Umbilical cord (tissue), 2 donors: ENCODE results near the gene HIP1. TPM values are rescaled to one million over a fixed set of nuclear protein-coding genes. Genes with fewer than 3 reads are reported as not detected.
"Not testable (repeated sequence)": the region's sequence is repeated elsewhere in the genome, so short reads cannot be mapped to it uniquely, and the experiment has no call there.

Experiments
- DNase-seq: peaks from one replicate; pipeline ENCODE4 v3.0.0-alpha.2; 2015; ENCODE audit warnings: low spot score
- total RNA-seq: library from RNA; depleted of rRNA; stranded (reverse); fragments of >200 nt; gene quantifications from one replicate; pipeline ENCODE4 v1.2.3, GENCODE V29; 2014; ENCODE audit warnings: low replicate concordance; ENCODE audit not compliant: insufficient read depth

Gene HIP1
- total RNA-seq, 1 donor from 2014 or later = 13.7 TPM

DNA sequence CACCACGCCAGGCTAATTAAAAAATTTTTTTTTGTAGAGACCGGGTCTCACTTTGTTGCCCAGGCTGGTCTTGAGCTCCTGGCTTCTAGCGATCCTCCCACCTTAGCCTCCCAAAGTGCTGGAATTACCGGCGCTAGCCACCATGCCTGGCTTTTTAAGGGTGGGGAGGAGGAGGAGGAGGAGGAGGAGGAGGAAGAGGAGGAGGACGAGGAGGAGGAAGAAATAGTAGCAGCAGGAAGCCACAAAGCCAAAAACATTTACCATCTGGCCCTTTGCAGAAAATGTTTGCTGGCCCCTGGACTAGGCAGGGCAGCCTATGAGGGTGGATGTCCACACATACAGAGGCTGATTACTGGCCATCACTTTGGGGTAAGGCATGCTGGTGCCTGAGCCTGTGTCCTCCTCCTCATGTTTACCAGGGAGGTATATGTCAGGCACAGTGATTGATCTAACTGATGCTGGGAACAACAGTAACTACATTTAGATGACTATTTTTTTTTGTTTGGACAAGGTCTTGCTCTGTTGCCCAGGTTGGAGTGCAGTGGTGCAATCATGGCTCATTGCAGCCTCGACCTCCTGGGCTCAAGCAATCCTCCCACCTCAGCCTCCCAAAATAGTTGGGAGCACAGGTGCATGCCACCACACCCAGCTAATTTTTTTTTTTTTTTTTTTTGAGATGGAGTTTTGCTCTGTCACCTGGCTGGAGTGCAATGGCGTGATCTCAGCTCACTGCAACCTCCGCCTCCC is 122.1 kb downstream of the HIP1 start:
- no peak for DNase-seq

DNA sequence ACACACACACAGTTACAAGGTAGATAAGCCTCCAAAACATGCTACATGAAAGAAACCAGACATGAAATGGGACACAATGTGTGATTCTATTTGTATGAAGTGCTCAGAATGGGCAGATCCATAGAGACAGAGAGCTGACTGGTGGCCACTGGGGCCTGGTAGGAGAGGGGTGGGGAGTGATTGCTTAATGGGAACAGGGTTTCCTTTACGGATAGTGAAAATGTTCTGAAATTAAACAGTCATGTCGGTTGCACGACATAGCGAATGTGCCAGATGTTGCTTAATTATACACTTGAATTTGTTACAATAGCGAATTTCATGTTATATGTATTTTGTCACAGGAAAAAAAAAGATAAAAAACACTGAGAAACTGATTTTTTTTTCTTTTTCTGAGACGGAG is 124.3 kb downstream of the HIP1 start:
- no peak for DNase-seq

DNA sequence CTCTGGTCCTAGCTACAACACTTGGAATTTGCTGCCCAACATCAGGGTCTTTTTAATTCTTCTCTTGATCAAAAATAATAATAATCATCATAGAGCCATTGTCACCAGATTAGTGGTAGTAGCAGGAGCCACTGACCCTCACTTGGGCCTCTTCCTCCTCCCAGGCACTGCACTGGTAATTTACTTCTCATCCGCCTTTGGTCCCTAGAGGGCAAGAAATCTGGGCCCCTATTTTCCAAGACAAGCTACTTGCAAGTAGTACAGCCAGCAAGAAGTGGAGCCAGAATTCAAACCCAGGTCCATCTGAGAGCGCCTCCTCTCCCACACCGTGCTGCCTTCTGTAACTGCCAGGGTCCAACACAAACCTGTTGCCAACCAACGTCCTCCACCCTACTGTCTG is 125.4 kb downstream of the HIP1 start:
- DNase-seq = no peak

- peak; percentile 41 for DNase-seq
Observed at GRCh38 chr7:75611557-75612178, 127.1 kb downstream of the HIP1 start.

DNA sequence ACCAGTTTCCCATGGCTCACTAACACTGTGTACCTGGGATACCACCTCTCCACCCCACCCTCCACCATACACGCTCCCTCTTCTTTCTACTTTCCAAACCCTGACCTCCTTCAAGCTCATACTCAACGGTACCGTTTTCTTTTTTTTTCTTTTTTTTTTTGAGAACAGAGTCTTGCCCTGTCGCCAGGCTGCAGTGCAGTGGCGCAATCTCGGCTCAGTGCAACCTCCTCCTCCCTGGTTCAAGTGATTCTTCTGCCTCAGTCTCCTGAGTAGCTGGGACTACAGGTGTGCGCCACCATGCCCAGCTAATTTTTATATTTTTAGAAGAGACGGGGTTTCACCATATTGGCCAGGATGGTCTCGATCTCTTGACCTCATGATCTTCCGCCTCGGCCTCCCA is 129.3 kb downstream of the HIP1 start:
- not testable (repeated sequence) for DNase-seq

- DNase-seq = peak; percentile 69
Observed at GRCh38 chr7:75608451-75609122, 130.2 kb downstream of the HIP1 start.

DNA sequence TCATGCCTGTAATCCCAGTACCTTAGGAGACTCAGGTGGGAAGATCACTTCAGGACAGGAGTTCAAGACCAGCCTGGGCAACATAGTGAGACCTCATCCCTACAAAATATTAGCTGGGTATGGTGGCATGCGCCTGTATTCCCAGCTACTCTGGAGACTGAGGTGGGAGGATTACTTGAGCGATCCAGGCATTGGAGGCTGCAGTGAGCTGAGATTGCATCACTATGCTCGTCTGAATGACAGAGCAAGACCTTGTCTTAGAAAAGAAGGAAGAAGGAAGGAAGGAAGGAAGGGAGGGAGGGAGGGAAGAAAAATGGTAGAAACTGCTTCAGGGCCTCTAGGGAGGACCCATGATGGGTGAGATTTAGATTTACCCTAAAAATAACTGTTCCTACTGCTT is 134.3 kb downstream of the HIP1 start:
- DNase-seq = no peak

- not testable (repeated sequence) for DNase-seq
Observed at GRCh38 chr7:75602831-75603230, 135.9 kb downstream of the HIP1 start.

GRCh38 chr7:75601539-75601938 is 137.2 kb downstream of the HIP1 start:
- DNase-seq = no peak

- DNase-seq = not testable (repeated sequence)
Observed at GRCh38 chr7:75600748-75601147, 138.0 kb downstream of the HIP1 start.

DNA sequence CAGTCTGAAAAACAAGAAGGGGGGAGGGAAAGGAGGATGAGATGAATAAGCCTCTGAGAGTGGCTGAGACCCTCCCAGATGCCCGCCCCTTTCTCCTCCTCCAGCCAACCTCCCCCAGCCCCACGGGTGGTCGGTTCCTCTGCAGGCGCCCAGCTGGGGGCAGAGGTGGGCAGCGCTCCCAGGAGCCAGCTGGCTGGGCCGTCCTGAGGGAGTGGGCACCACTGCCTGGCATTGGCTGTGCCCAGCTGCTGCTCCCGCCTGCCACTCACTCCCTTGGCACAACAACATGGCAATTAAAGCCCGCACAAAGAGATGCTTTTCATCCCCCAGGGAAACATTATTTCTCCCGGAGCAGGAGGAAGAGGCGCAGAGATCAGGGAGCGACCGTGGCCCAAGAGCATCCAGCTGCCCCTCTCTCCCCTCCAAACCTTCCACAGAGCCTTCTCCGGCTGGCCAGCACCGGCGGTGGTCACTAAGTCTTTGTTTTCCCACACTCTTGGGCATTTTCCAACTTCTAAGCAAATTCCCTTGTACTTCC is 139.4 kb downstream of the HIP1 start:
- DNase-seq = peak; percentile 35

- DNase-seq = peak; percentile 40
Observed at GRCh38 chr7:75596727-75597614, 141.8 kb downstream of the HIP1 start.

- DNase-seq = no peak
Observed at GRCh38 chr7:75595766-75596165, 143.0 kb downstream of the HIP1 start.

- not testable (repeated sequence) for DNase-seq
Observed at GRCh38 chr7:75593500-75594184, 145.1 kb downstream of the HIP1 start.

DNA sequence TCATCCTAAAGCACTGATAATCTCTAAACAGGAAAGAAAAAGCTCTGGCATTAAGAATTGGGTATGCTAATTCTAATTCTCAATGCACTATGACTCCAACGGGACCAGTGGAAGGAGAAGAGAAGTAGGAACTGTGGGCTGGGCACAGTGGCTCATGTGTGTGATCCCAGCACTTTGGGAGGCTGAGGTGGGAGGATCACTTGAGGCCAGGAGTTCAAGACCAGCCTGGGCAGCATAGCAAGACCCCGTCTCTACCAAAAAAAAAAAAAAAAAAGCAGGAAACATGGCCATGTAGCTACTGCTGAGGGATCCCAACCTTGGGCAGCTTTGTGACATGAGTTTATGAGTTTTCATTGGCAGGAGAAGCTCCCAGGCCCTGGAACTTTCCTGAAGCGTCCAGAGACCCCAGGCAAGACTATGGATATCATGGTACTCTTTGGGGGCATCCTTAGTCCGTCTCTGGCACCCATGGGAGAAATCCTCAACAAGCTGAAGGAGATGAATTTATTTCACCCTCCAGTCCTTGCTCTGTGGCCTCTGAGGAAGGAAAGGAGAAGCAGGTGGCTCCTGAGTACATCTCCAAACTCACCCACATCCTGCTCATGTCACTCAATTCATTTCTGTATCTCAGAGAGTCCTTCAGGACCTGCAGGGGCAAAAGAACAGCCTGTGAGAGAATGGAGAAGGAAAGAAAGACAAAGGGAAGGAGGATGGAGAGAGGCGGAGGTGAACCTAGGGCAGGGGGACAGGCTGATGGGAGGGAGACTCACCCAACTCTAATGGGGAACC is 147.1 kb downstream of the HIP1 start:
- DNase-seq = no peak

DNA sequence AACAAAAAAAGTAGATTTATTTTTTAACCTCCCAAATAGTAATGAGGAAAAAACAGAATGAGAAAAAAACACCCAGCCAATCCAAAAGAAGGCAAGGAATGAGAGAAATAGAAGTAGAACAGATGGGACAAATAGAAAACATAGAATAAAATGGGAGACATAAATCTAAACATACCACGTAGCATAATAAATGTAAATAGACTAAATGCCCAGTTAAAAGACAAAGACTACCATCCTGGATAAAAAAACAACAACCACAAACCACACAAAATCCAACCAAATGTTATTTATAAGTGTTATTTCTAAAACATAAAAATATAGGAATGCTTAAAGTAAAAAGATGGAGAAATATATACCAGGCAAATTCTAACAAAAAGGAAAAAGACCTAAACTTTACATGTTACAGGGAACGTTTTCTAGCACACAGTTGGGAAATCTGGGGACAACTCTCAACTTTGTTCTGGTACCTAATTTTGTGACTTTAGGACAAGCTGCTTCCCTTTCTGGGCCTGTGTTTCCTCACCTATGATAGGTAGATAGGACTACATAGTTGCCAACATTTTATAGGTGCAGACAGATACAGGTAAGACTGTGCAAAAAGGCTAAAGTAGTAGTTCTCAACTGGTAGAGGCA is 148.3 kb downstream of the HIP1 start:
- DNase-seq = no peak

- DNase-seq = no peak
Observed at GRCh38 chr7:75584354-75584753, 154.4 kb downstream of the HIP1 start.

GRCh38 chr7:75583255-75583654 is 155.5 kb downstream of the HIP1 start:
- DNase-seq = no peak

DNA sequence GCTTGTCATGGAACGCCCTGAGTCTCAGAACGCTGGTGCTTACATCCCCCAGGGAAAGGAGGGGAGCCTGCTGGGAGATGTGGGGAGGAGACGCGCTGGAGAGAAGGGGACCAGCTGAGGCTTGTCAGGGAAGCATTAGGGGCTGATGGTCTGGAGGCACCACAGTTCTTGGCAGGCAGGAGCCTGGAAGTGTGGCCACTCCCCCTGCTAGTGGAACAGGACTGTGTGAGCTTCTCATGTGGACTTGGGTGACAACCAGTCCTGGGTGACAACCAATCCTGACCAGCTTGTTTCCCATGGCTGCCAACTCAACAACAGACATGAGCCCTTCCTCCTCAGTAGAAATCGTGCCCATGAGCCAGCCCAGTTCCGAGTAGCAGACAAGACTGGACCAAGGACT is 158.8 kb downstream of the HIP1 start:
- DNase-seq = peak; percentile 15

- no peak for DNase-seq
Observed at GRCh38 chr7:75578081-75578480, 160.7 kb downstream of the HIP1 start.
